T-helper 1 cell treated with Interleukin-12 subunit alpha and Interleukin-12 subunit beta and Interleukin-4 antibody, amounts not matched to agents 30 ng/mL and 1 ng/mL, for 36 hours (primary cell): ENCODE data around the gene NLRP6. TPM values are rescaled to one million over a fixed set of nuclear protein-coding genes. Genes with fewer than 3 reads are reported as not detected.
"Not testable (repeated sequence)": the region's sequence is repeated elsewhere in the genome, so short reads cannot be mapped to it uniquely, and the experiment has no call there.

ENCODE experiments used
- intact Hi-C: fragments of 100-400 bp; cut with micrococcal nuclease; formaldehyde crosslinking; loops from one replicate; pipeline ENCODE4 v1.15.1; 2024
- total RNA-seq: library from RNA; stranded (reverse); gene quantifications from 2 replicates; pipeline ENCODE4 v1.2.3, GENCODE V29; 2022

Gene NLRP6
- total RNA-seq, 1 donor from 2014 or later, result 11.7 TPM

DNA sequence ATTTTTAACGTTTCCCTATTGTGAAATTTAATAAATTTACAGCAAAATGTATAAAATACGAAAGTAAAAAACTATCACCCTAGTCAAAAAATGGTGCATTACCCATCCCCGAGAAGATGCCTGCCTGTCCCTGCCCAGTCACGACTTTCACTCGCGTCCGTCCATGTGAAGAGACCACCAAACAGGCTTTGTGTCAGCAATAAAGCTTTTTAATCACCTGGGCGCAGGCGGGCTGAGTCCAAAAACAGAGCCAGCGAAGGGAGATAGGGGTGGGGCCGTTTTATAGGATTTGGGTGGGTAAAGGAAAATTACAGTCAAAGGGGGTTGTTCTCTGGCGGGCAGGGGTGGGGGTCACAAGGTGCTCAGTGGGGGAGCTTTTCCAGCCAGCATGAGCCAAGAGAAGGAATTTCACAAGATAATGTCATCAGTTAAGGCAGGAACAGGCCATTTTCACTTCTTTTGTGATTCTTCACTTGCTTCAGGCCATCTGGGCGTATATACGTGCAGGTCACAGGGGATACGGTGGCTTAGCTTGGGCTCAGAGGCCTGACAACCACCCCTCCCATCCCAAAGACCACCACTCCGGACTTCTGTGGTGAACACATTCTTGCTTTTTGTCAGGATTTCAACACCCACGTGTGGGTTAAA lies 55.5 kb downstream of the NLRP6 start:
- intact Hi-C loops, result not testable (repeated sequence)

DNA sequence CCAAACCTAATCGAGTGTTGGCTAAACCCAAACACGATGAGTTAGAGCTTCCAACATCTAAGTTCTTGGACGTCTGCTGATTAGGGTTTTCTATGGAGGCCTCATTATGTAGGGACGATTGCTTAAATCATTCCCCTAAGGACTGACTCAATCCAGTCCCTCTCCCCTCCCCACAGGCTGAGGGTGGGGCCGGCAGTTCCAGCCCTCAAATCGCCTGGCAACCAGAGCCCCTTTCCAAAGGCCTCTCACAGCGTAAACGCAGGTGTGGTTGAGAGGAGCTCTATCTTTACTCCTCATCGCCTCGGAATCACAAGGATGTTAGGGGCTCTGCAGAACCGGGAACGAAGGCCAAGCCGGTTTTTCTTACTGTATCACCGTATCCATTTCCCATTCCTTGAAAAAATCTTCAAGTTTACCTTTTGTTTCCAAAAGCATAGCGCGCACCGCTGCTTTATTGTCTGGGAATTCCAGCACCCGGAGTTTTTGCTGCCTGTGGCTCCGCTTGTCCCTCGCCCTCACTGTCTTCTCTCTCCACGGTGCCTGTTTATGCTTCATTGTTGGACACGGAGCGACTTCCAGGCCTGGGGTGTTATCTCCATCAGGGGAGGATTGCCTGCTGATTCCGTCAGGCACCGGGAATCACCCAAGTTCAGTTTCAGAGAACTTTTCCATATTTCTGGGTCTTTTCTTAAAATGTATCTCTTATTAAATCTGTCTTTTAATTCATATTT lies 56.2 kb downstream of the NLRP6 start:
- intact Hi-C loops, result no loop called here

Other genes with a start within 250 kb of the NLRP6 start
- not detected in 2 replicates for gene SCGB1C1, start 85.3 kb upstream of the NLRP6 start, total RNA-seq
- 37.5 and 40.1 TPM in 2 replicates for gene BET1L, start 71.0 kb upstream of the NLRP6 start, total RNA-seq
- gene RIC8A, start 70.7 kb upstream of the NLRP6 start, total RNA-seq, result 114 and 127 TPM in 2 replicates
- 12.4 and 12.8 TPM in 2 replicates for gene SIRT3, start 42.1 kb upstream of the NLRP6 start, total RNA-seq
- gene PSMD13, start 41.4 kb upstream of the NLRP6 start, total RNA-seq, result 192 and 199 TPM in 2 replicates
- 235 and 236 TPM in 2 replicates for gene PGGHG, start 10.7 kb downstream of the NLRP6 start, total RNA-seq
- gene IFITM5, start 21.1 kb downstream of the NLRP6 start, total RNA-seq, result not detected in 2 replicates
- gene IFITM2, start 29.4 kb downstream of the NLRP6 start, total RNA-seq, result 1,271 and 1,339 TPM in 2 replicates
- gene IFITM1, start 35.6 kb downstream of the NLRP6 start, total RNA-seq, result 661 and 691 TPM in 2 replicates
- gene IFITM3, start 42.5 kb downstream of the NLRP6 start, total RNA-seq, result 7.3 and 9.1 TPM in 2 replicates
- gene B4GALNT4, start 91.1 kb downstream of the NLRP6 start, total RNA-seq, result 0.91 and 1.9 TPM in 2 replicates
- gene PKP3, start 115.8 kb downstream of the NLRP6 start, total RNA-seq, result not detected in 2 replicates
- gene SIGIRR, start 136.6 kb downstream of the NLRP6 start, total RNA-seq, result 168 and 175 TPM in 2 replicates
- gene ANO9, start 163.6 kb downstream of the NLRP6 start, total RNA-seq, result 77.6 and 84.4 TPM in 2 replicates
- gene PTDSS2, start 171.9 kb downstream of the NLRP6 start, total RNA-seq, result 24.9 and 30.8 TPM in 2 replicates
- gene RNH1, start 228.8 kb downstream of the NLRP6 start, total RNA-seq, result 89.8 and 97.3 TPM in 2 replicates